Neural cell (in vitro differentiated cells): ENCODE results near the gene SLC7A14. TPM values are rescaled to one million over a fixed set of nuclear protein-coding genes. Genes with fewer than 3 reads are reported as not detected.

ENCODE experiments used
- H2AFZ ChIP-seq: fragments of 200-600, 300-800 bp; sonication (generic), shearing (Covaris generic); 2 replicates; pipeline ENCODE4 v1.6.0; 2014; ENCODE audit warnings: low read depth, mild to moderate bottlenecking, antibody characterized with exemption, low read length, moderate library complexity
- H3F3A ChIP-seq: fragments of 200-600 bp; shearing (Covaris generic); 2 replicates; pipeline ENCODE4 v1.6.1; 2016; ENCODE audit warnings: mild to moderate bottlenecking, moderate library complexity, mixed read lengths, antibody characterized with exemption, low read length; ENCODE audit not compliant: insufficient read depth, poor library complexity, severe bottlenecking
- H3K27ac ChIP-seq: fragments of 200-600, 300-800 bp; sonication (generic), shearing (Covaris generic); 2 replicates; pipeline ENCODE4 v1.5.1; 2014; ENCODE audit warnings: mild to moderate bottlenecking, low read length, moderate library complexity
- H3K27me3 ChIP-seq: fragments of 300-800, 200-600 bp; sonication (generic), shearing (Covaris generic); 2 replicates; pipeline ENCODE4 v1.6.0; 2014; ENCODE audit warnings: mild to moderate bottlenecking, low read depth, low read length, moderate library complexity; ENCODE audit not compliant: insufficient read depth
- H3K36me3 ChIP-seq: fragments of 300-800, 200-600 bp; sonication (generic), shearing (Covaris generic); 2 replicates; pipeline ENCODE4 v1.5.1; 2014; ENCODE audit warnings: mild to moderate bottlenecking, antibody characterized with exemption, low read length, moderate library complexity; ENCODE audit not compliant: insufficient read depth
- H3K4me2 ChIP-seq: fragments of 300-800, 200-600 bp; sonication (generic), shearing (Covaris generic); 2 replicates; pipeline ENCODE4 v1.6.0; 2014; ENCODE audit warnings: mild to moderate bottlenecking, low read length
- H3K4me3 ChIP-seq: fragments of 300-800, 200-600 bp; sonication (generic), shearing (Covaris generic); 2 replicates; pipeline ENCODE4 v1.5.1; 2014; ENCODE audit warnings: mild to moderate bottlenecking, low read length, moderate library complexity
- H3K79me2 ChIP-seq: fragments of 200-600 bp; shearing (Covaris generic); replicated peaks from 2 replicates; pipeline ENCODE4 v1.6.0; 2014; ENCODE audit warnings: mild to moderate bottlenecking, low read length, moderate library complexity; ENCODE audit not compliant: insufficient read depth
- H3K9ac ChIP-seq: fragments of 300-800, 200-600 bp; sonication (generic), shearing (Covaris generic); 2 replicates; pipeline ENCODE4 v1.6.1; 2016; ENCODE audit warnings: mild to moderate bottlenecking, low read length, mixed read lengths
- H3K9me2 ChIP-seq: fragments of 200-600 bp; shearing (Covaris generic); 2 replicates; pipeline ENCODE4 v1.6.1; 2016; ENCODE audit warnings: mild to moderate bottlenecking, low read length, mixed read lengths; ENCODE audit not compliant: insufficient read depth
- H3K9me3 ChIP-seq: fragments of 200-600, 300-800 bp; sonication (generic), shearing (Covaris generic); 2 replicates; pipeline ENCODE4 v1.6.1; 2016; ENCODE audit warnings: mild to moderate bottlenecking, mixed run types, low read length, moderate library complexity, mixed read lengths
- H4K20me1 ChIP-seq: fragments of 200-600 bp; shearing (Covaris generic); 2 replicates; pipeline ENCODE4 v1.6.1; 2016; ENCODE audit warnings: mild to moderate bottlenecking, mixed run types; ENCODE audit not compliant: insufficient read depth
- CTCF ChIP-seq: fragments of 450-650 bp; IDR thresholded peaks from 2 replicates; pipeline ENCODE4 v1.5.1; 2014; ENCODE audit warnings: antibody characterized with exemption, mild to moderate bottlenecking, moderate library complexity; ENCODE audit not compliant: poor library complexity, severe bottlenecking
- EP300 ChIP-seq: fragments of 450-650 bp; conservative IDR thresholded peaks from 2 replicates; pipeline ENCODE4 v1.6.1; 2014; ENCODE audit warnings: antibody characterized with exemption, mild to moderate bottlenecking, moderate library complexity; ENCODE audit not compliant: poor library complexity, severe bottlenecking
- EZH2 ChIP-seq: fragments of 200-600, 300-800 bp; shearing (Covaris generic), sonication (generic); IDR thresholded peaks from 2 replicates; pipeline ENCODE4 v1.6.1; 2014; ENCODE audit warnings: antibody characterized with exemption, low read length, borderline replicate concordance, mild to moderate bottlenecking; ENCODE audit not compliant: insufficient read depth, poor library complexity, severe bottlenecking
- MXI1 ChIP-seq: fragments of 450-650 bp; conservative IDR thresholded peaks from 2 replicates; pipeline ENCODE4 v1.6.1; 2014; ENCODE audit warnings: antibody characterized with exemption, mild to moderate bottlenecking; ENCODE audit not compliant: poor library complexity, severe bottlenecking
- POLR2AphosphoS5 ChIP-seq: IDR thresholded peaks from 2 replicates; pipeline ENCODE4 v1.6.1; 2012
- RAD21 ChIP-seq: fragments of 450-650 bp; conservative IDR thresholded peaks from 2 replicates; pipeline ENCODE4 v1.6.1; 2014; ENCODE audit warnings: antibody characterized with exemption, mild to moderate bottlenecking, moderate library complexity
- SMC3 ChIP-seq: fragments of 450-650 bp; conservative IDR thresholded peaks from 2 replicates; pipeline ENCODE4 v1.6.1; 2014; ENCODE audit warnings: antibody characterized with exemption, mild to moderate bottlenecking, moderate library complexity; ENCODE audit not compliant: poor library complexity
- TAF1 ChIP-seq: IDR thresholded peaks from 2 replicates; pipeline ENCODE4 v1.6.1; 2012; ENCODE audit warnings: low read depth
- polyA plus RNA-seq: library from polyadenylated mRNA; depleted of rRNA; stranded (reverse); fragments of >200 nt; gene quantifications from 2 replicates; pipeline ENCODE4 v1.2.3, GENCODE V29; 2014
- TF ChIP-seq, protein P1 (sequence below): IDR thresholded peaks from 2 replicates; pipeline ENCODE4 v1.6.1; 2012; ENCODE audit warnings: borderline replicate concordance

SLC7A14 gene
- polyA plus RNA-seq, 1 donor from 2014 or later: 5.1 TPM

DNA sequence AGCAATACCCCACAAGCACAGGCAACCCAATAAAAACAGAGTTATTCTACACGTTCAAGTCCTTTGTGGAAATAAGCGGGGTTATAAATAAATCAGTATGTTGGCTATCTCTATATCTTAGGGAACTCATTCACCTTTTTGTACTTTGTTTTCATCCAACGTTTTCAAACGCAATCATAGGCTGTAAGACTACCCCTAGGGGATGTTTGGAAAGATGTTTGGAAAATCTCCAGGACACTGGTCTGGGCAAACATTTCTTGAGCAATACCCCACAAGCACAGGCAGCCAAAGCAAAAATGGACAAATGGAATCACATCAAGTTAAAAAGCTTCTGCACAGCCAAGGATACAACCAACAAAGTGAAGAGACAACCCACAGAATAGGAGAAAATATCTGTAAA, 97.1 kb downstream of the SLC7A14 start:
- no peaks in the 10 kb centered on the region for H4K20me1 ChIP-seq
- H3K4me3 ChIP-seq: no peak overlapping the region
- no peaks in the 10 kb centered on the region for H3K9me3 ChIP-seq
- TF ChIP-seq POLR2AphosphoS5 (no peak), RAD21 (no peak), CTCF (no peak), SMC3 (no peak), EZH2 (no peak), EP300 (no peak), MXI1 (no peak)
- TF ChIP-seq, protein P1, sequence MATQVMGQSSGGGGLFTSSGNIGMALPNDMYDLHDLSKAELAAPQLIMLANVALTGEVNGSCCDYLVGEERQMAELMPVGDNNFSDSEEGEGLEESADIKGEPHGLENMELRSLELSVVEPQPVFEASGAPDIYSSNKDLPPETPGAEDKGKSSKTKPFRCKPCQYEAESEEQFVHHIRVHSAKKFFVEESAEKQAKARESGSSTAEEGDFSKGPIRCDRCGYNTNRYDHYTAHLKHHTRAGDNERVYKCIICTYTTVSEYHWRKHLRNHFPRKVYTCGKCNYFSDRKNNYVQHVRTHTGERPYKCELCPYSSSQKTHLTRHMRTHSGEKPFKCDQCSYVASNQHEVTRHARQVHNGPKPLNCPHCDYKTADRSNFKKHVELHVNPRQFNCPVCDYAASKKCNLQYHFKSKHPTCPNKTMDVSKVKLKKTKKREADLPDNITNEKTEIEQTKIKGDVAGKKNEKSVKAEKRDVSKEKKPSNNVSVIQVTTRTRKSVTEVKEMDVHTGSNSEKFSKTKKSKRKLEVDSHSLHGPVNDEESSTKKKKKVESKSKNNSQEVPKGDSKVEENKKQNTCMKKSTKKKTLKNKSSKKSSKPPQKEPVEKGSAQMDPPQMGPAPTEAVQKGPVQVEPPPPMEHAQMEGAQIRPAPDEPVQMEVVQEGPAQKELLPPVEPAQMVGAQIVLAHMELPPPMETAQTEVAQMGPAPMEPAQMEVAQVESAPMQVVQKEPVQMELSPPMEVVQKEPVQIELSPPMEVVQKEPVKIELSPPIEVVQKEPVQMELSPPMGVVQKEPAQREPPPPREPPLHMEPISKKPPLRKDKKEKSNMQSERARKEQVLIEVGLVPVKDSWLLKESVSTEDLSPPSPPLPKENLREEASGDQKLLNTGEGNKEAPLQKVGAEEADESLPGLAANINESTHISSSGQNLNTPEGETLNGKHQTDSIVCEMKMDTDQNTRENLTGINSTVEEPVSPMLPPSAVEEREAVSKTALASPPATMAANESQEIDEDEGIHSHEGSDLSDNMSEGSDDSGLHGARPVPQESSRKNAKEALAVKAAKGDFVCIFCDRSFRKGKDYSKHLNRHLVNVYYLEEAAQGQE: no peak
- no peaks in the 10 kb centered on the region for H3K36me3 ChIP-seq
- no peaks in the 10 kb centered on the region for H3K79me2 ChIP-seq
- no peaks in the 10 kb centered on the region for H3F3A ChIP-seq
- no peak overlapping the region for H3K4me2 ChIP-seq
- H3K27ac ChIP-seq: no peak overlapping the region
- H2AFZ ChIP-seq: no peak overlapping the region
- no peaks in the 10 kb centered on the region for H3K9me2 ChIP-seq
- H3K9ac ChIP-seq: no peak overlapping the region
- H3K27me3 ChIP-seq: no peaks in the 10 kb centered on the region

DNA sequence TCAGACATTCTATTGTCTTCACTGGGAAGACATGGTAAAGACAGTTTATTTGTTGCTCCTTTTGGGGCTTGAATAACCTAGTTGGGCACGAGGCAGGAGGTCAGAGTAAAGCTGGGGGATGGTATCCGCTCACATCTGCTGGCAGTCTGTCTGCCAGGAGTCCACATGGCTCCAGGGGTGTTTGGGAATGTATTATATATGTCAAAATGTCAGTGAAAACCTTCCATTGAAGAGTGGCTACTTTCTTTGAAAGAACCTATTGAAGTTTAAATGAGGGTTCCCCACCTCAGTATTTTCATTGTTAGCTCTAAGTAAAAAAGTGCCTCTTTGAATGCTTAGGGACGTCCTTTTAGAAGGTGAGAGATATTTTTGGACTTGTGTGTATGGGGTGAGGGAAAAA, 98.8 kb downstream of the SLC7A14 start:
- H3K27ac ChIP-seq: no peak overlapping the region
- H2AFZ ChIP-seq: no peak overlapping the region
- TF ChIP-seq RAD21 (no peak), TAF1 (no peak), CTCF (no peak), EP300 (no peak), EZH2 (no peak), MXI1 (no peak), SMC3 (no peak), POLR2AphosphoS5 (no peak)
- TF ChIP-seq, protein P1: no peak
- H3K79me2 ChIP-seq: no peaks in the 10 kb centered on the region
- H3K4me2 ChIP-seq: no peak overlapping the region
- H4K20me1 ChIP-seq: no peaks in the 10 kb centered on the region
- no peaks in the 10 kb centered on the region for H3K27me3 ChIP-seq
- H3F3A ChIP-seq: no peaks in the 10 kb centered on the region
- no peaks in the 10 kb centered on the region for H3K9me2 ChIP-seq
- H3K9me3 ChIP-seq: no peaks in the 10 kb centered on the region
- no peak overlapping the region for H3K4me3 ChIP-seq
- no peak overlapping the region for H3K9ac ChIP-seq
- no peaks in the 10 kb centered on the region for H3K36me3 ChIP-seq
